ENCODE measurements around the gene IRF2BP1.

IRF2BP1 gene

DNA sequence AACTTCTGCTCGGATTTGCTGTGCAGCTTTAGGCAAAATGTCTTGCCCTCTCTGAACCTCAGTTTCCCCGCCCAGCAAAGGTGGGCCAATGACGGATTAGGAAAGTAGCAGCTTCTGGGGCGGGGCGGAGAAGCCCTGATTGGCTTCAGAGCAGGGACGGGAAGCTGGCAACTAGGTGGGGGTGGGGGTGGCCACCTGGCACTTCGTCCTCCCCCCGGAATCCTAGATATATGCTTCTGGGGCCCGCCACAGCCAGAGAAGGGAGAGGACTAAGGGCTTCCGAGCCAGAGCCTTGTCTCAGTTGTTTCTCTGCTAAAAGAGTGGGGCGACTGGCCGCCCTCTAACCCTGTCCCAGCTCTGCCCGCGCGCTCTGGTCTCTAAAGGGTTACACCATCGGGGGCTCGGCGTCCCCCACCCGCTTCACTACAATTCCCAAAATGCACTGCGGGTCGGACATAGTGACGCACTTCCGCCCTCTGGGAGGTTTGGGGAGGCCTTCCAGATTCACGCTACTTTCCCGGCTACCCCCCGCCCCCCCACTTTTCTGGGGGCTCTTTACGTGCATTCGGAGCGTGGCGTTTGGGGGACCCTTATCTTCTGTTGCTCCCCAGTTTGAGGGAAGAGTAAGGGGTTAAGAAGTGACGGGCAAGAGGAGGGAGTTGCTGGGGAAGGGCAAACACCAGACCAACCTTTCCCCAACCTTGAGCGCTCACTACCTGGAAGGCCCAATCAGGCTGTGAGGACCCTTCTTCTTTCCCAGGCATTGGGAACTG lies 672 bp upstream of the IRF2BP1 start:
- Histone ChIP-seq H3K79me2 (peaks cover 2% of the 10 kb centered on the region), H3K4me2 (ENCODE audit: low read length) (peak overlapping the region; percentile 99), H2AFZ (peak overlapping the region; percentile 94), H3K4me3 (ENCODE audit: low read depth, low read length) (peak overlapping the region; percentile 66), H3K27ac (peak overlapping the region; percentile 93), H3K27me3 (ENCODE audit: control insufficient read depth, insufficient read depth, low read length) (no peaks in the 10 kb centered on the region), H3K9ac (peak overlapping the region; percentile 82), H3K4me1 (peaks cover 9% of the 10 kb centered on the region), H3K9me3 (ENCODE audit: control insufficient read depth, low read length) (no peaks in the 10 kb centered on the region), H3K36me3 (ENCODE audit: control insufficient read depth, insufficient read depth, low read length) (no peaks in the 10 kb centered on the region)
- TF ChIP-seq, protein P1, sequence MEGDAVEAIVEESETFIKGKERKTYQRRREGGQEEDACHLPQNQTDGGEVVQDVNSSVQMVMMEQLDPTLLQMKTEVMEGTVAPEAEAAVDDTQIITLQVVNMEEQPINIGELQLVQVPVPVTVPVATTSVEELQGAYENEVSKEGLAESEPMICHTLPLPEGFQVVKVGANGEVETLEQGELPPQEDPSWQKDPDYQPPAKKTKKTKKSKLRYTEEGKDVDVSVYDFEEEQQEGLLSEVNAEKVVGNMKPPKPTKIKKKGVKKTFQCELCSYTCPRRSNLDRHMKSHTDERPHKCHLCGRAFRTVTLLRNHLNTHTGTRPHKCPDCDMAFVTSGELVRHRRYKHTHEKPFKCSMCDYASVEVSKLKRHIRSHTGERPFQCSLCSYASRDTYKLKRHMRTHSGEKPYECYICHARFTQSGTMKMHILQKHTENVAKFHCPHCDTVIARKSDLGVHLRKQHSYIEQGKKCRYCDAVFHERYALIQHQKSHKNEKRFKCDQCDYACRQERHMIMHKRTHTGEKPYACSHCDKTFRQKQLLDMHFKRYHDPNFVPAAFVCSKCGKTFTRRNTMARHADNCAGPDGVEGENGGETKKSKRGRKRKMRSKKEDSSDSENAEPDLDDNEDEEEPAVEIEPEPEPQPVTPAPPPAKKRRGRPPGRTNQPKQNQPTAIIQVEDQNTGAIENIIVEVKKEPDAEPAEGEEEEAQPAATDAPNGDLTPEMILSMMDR (IDR thresholded peaks at IDR 0.05), result no peak

DNA sequence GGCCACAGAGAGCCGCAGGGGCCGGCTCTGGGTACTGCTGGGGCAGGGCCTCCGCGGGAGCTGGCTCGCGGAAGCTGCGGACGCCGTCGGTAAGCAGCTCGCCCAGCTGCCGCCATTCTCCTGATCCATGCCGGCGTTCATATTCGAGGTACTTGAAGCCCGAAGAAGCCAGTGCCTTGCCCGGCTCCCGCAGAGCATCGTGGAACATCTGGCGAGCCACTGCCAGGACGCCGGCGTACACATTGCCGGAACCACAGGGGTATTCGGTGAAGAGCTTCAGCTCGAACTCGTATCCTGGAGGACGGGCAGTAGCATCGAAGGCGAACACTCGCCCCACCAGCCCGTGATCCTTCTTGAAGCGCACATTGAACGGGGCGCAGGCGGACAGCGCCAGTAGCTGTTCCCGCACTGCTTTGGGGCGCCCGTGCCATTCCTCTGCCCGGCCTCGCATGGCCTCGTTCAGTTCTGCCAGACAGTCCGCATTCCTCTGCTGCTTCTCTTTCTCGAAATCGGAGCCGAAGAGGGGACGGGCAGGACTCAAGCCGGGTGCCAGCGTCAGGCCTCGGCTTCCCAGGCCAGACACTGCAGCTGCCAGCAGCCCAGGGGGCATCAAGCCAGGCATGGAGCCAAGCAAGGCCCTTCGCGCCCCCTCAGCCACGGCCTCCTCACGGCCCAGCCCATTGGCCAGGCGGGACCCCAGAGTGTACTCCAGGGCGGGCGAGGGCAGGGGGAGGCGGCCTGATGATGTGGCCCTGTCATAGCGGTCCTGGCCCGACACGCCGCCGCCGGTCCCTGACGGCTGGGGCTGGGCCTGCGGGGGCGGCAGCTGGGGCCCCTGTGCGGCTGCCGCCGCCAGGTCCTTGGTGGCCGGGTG lies 1.0 kb downstream of the IRF2BP1 start:
- Histone ChIP-seq H3K36me3 (ENCODE audit: control insufficient read depth, insufficient read depth, low read length) (no peaks in the 10 kb centered on the region), H3K79me2 (peaks cover 2% of the 10 kb centered on the region), H3K4me3 (ENCODE audit: low read depth, low read length) (peak overlapping the region; percentile 69), H3K27ac (peak overlapping the region; percentile 93), H3K4me1 (peaks cover 9% of the 10 kb centered on the region), H3K9me3 (ENCODE audit: control insufficient read depth, low read length) (no peaks in the 10 kb centered on the region), H3K27me3 (ENCODE audit: control insufficient read depth, insufficient read depth, low read length) (no peaks in the 10 kb centered on the region), H3K9ac (peak overlapping the region; percentile 8), H2AFZ (peak overlapping the region; percentile 81), H3K4me2 (ENCODE audit: low read length) (peak overlapping the region; percentile 80)
- TF ChIP-seq, protein P1 (IDR thresholded peaks at IDR 0.05), result no peak

DNA sequence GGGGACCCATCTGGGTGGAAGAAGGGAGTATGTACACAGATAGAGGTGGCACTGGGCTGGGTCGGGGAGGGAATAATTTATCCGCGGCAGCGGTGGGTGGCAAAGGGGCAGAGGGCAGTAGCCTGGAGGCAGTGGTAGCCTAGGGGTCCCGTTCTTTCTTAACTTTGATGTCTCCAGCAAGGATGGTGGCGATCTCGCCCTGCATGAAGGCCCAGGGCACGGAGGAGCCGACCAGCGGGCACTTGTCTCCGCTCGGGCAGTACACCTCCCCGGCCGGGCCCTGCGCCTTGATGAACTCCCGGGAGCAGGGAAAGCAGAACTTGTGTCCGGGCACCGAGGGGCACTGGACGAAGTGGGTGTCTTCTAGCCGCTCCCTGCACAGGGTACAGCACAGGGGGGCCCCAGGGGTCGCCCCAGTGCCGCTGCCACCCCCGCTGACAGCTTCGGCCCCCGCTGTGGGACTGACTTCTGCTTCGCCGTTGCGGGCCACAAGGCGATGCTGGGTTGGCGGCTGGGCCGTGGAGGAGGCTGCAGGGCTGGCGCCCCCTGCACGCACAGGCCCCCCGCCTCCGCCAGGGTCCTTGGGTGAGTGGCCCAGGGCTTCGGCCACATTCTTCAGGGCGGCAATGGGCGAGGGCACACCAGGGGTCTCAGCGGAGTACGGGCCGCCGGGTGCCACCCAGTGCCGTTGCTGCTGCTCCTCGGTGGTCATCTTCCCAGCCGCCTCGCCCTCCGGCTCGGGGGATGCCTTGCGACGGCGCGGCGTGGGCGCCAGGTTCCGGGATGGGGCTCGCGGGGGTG lies 1.9 kb downstream of the IRF2BP1 start:
- Histone ChIP-seq H3K27me3 (ENCODE audit: control insufficient read depth, insufficient read depth, low read length) (no peaks in the 10 kb centered on the region), H2AFZ (no peak overlapping the region), H3K4me3 (ENCODE audit: low read depth, low read length) (no peak overlapping the region), H3K27ac (no peak overlapping the region), H3K4me1 (peaks cover 9% of the 10 kb centered on the region), H3K79me2 (peaks cover 2% of the 10 kb centered on the region), H3K4me2 (ENCODE audit: low read length) (peak overlapping the region; percentile 80), H3K9ac (no peak overlapping the region), H3K9me3 (ENCODE audit: control insufficient read depth, low read length) (no peaks in the 10 kb centered on the region), H3K36me3 (ENCODE audit: control insufficient read depth, insufficient read depth, low read length) (no peaks in the 10 kb centered on the region)
- TF ChIP-seq, protein P1 (IDR thresholded peaks at IDR 0.05), result no peak

DNA sequence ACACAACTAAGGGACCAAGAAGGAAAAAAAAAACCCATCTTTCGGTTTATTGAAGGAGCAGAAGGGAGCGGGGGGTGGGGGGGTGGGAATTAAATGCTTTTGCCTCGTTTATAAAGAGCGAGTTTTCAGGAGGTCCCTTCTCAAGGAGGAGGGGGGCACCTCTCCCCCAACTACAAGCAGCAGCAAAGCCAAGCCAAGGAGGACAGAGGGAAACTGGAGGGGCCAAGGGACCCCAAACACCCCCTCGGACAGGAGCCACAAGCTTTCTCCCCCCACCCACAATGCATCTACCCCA lies 2.4 kb downstream of the IRF2BP1 start:
- peaks cover 9% of the 10 kb centered on the region for H3K4me1 ChIP-seq
- H3K79me2 ChIP-seq, result peaks cover 2% of the 10 kb centered on the region
- no peak overlapping the region for H3K4me3 ChIP-seq (ENCODE audit: low read depth, low read length)
- H3K36me3 ChIP-seq (ENCODE audit: control insufficient read depth, insufficient read depth, low read length), result no peaks in the 10 kb centered on the region
- H3K9ac ChIP-seq, result no peak overlapping the region
- no peaks in the 10 kb centered on the region for H3K27me3 ChIP-seq (ENCODE audit: control insufficient read depth, insufficient read depth, low read length)
- H3K27ac ChIP-seq, result no peak overlapping the region
- TF ChIP-seq, protein P1 (IDR thresholded peaks at IDR 0.05), result no peak
- H3K9me3 ChIP-seq (ENCODE audit: control insufficient read depth, low read length), result no peaks in the 10 kb centered on the region
- H3K4me2 ChIP-seq (ENCODE audit: low read length), result no peak overlapping the region
- no peak overlapping the region for H2AFZ ChIP-seq

Measured in parathyroid adenoma (tissue), 2 donors.